ENCODE results near the gene APMAP.
"Not testable (repeated sequence)": the region's sequence is repeated elsewhere in the genome, so short reads cannot be mapped to it uniquely, and the experiment has no call there.

APMAP gene

GRCh38 chr20:25006431-25007167, 14.0 kb upstream of the APMAP start:
- no peak for DNase-seq

GRCh38 chr20:25005661-25006060, 13.1 kb upstream of the APMAP start:
- no peak for DNase-seq

- DNase-seq, result no peak
These were observed 12.7 kb upstream of the APMAP start for GRCh38 chr20:25005220-25005619.

- no peak for DNase-seq
These were observed 10.5 kb upstream of the APMAP start for GRCh38 chr20:25003002-25003401.

GRCh38 chr20:25001323-25001722, 8.8 kb upstream of the APMAP start:
- DNase-seq, result not testable (repeated sequence)

- DNase-seq, result no peak
These were observed 7.8 kb upstream of the APMAP start for GRCh38 chr20:25000268-25000801.

GRCh38 chr20:24999568-24999967, 7.0 kb upstream of the APMAP start:
- no peak for DNase-seq

- DNase-seq, result no peak
These were observed 6.3 kb upstream of the APMAP start for GRCh38 chr20:24998631-24999445.

GRCh38 chr20:24998121-24998520, 5.6 kb upstream of the APMAP start:
- no peak for DNase-seq

GRCh38 chr20:24996449-24997377, 4.2 kb upstream of the APMAP start:
- DNase-seq, result no peak

- DNase-seq, result no peak
These were observed 3.3 kb upstream of the APMAP start for GRCh38 chr20:24995741-24996448.

GRCh38 chr20:24994470-24995368, 2.2 kb upstream of the APMAP start:
- DNase-seq, result peak; percentile 69

GRCh38 chr20:24994186-24994465, 1.6 kb upstream of the APMAP start:
- no peak for DNase-seq

GRCh38 chr20:24993337-24994185, 1.0 kb upstream of the APMAP start:
- peak; percentile 67 for DNase-seq

GRCh38 chr20:24991897-24992486, 559 bp downstream of the APMAP start:
- peak; percentile 55 for DNase-seq

GRCh38 chr20:24990810-24991252, 1.7 kb downstream of the APMAP start:
- no peak for DNase-seq

- no peak for DNase-seq
These were observed 3.4 kb downstream of the APMAP start for GRCh38 chr20:24989162-24989561.

- no peak for DNase-seq
These were observed 4.4 kb downstream of the APMAP start for GRCh38 chr20:24987873-24988835.

GRCh38 chr20:24987244-24987643, 5.3 kb downstream of the APMAP start:
- DNase-seq, result no peak
